Thyroid gland (tissue), 4 donors: Measurements from ENCODE around the gene PNPLA2. TPM values are rescaled to one million over a fixed set of nuclear protein-coding genes. Genes with fewer than 3 reads are reported as not detected.

Experiments used
- DNase-seq, 2 donors: peaks; one replicate each; pipeline ENCODE4 v3.0.0-alpha.2; 2019
- H3K27ac ChIP-seq, 3 donors: fragments of 200-600 bp; sonication (generic); 1 replicate in 2 of 3; 2 replicates in 1 of 3; pipeline ENCODE4 v1.5.1; 2016 to 2019; ENCODE audit warnings: mild to moderate bottlenecking in 1 of 3, moderate library complexity in 1 of 3
- H3K27me3 ChIP-seq: fragments of 200-600 bp; sonication (generic); one replicate; pipeline ENCODE4 v1.5.1; 2019
- H3K36me3 ChIP-seq, 2 donors: fragments of 200-600 bp; sonication (generic); one replicate each; pipeline ENCODE4 v1.5.1; 2016 to 2019
- H3K4me1 ChIP-seq, 2 donors: fragments of 200-600 bp; sonication (generic); one replicate each; pipeline ENCODE4 v1.5.1; 2017 to 2019
- H3K4me3 ChIP-seq, 3 donors: fragments of 200-600 bp; sonication (generic); replicated peaks in 1 of 3; 1 replicate in 2 of 3; 2 replicates in 1 of 3; pipeline ENCODE4 v1.5.1; 2016; ENCODE audit warnings: mild to moderate bottlenecking in 1 of 3
- H3K9me3 ChIP-seq: fragments of 200-600 bp; sonication (generic); one replicate; pipeline ENCODE4 v1.5.1; 2017
- CTCF ChIP-seq, 6 experiments: fragments of 200-600 bp in 3 of 6; fragments of 450-650 bp in 3 of 6; sonication (generic) in 3 of 6; IDR thresholded peaks; one replicate each; pipeline ENCODE4 v1.5.1; 2016 to 2019; ENCODE audit warnings: antibody characterized with exemption in 6 of 6, mild to moderate bottlenecking in 2 of 6, inconsistent platforms in 1 of 6, moderate library complexity in 1 of 6
- POLR2A ChIP-seq, 2 donors: fragments of 450-650 bp; IDR thresholded peaks; one replicate each; pipeline ENCODE4 v1.6.1; 2017; ENCODE audit warnings: antibody characterized with exemption in 2 of 2, mild to moderate bottlenecking in 2 of 2, moderate library complexity in 1 of 2
- WGBS, 2 donors: methylation state at CpG; one replicate each; pipeline ENCODE4 v1.1.5; 2017; 5-methylcytosine and 5-hydroxymethylcytosine counted together
- intact Hi-C: fragments of 100-400 bp; cut with DNase I; formaldehyde crosslinking; loops from one replicate; pipeline ENCODE4 v1.15.1; 2023
- total RNA-seq, 4 donors: library from RNA; depleted of rRNA; stranded (reverse); fragments of >200 nt; gene quantifications; one replicate each; pipeline ENCODE4 v1.2.3, GENCODE V29; 2016

The PNPLA2 gene
- total RNA-seq, 4 donors from 2014 or later, result 35.8 to 95.0 (median 57.6) TPM

GRCh38 chr11:831118-831864, 12.6 kb downstream of the PNPLA2 start:
- no peak overlapping the region for H3K27ac ChIP-seq
- H3K9me3 ChIP-seq, result no peaks in the 10 kb centered on the region
- H3K4me1 ChIP-seq, result peaks cover 67 to 77% of the 10 kb centered on the region in 2 donors
- peak overlapping the region in 1 of 3 donors; percentile 23 for H3K4me3 ChIP-seq
- DNase-seq, result no peak
- TF ChIP-seq POLR2A (IDR thresholded peaks at IDR 0.05) (no peak), CTCF (IDR thresholded peaks at IDR 0.05) (no peak)
- no peaks in the 10 kb centered on the region for H3K27me3 ChIP-seq
- peaks cover 2 to 3% of the 10 kb centered on the region in 2 donors for H3K36me3 ChIP-seq
- 71 to 74% methylated on average over 19 of the region's 31 CpGs for WGBS, 2 donors
- intact Hi-C loops, result no loop called here

- H3K4me3 ChIP-seq, result peak overlapping the region in 1 of 3 donors; percentile 67
- 73 to 79% methylated on average over 8 to 23 of the region's 23 CpGs for WGBS, 2 donors
- peak overlapping the region in 1 of 3 donors; percentile 56 for H3K27ac ChIP-seq
- no peak for DNase-seq
- no peaks in the 10 kb centered on the region for H3K27me3 ChIP-seq
- intact Hi-C loops, result no loop called here
- peaks cover 60 to 70% of the 10 kb centered on the region in 2 donors for H3K4me1 ChIP-seq
- peaks cover 10 to 11% of the 10 kb centered on the region in 2 donors for H3K36me3 ChIP-seq
- H3K9me3 ChIP-seq, result no peaks in the 10 kb centered on the region
- TF ChIP-seq CTCF (IDR thresholded peaks at IDR 0.05), result no peak
- no peak for TF ChIP-seq POLR2A (IDR thresholded peaks at IDR 0.05)
Observed at GRCh38 chr11:831961-832528, 13.3 kb downstream of the PNPLA2 start.

GRCh38 chr11:832529-833113, 13.9 kb downstream of the PNPLA2 start, which contains the start of gene CD151:
Gene CD151 (plus strand): TSS chr11:832952. CDS start chr11:836070, 3,118 bp downstream.
- intact Hi-C loops, result no loop called here
- Histone ChIP-seq H3K4me3 (peak within 1 kb of the TSS; percentile 60 to 77 (median 67)), H3K4me1 (peaks cover 56 to 65% of the 10 kb centered on the region in 2 donors), H3K36me3 (peaks cover 15 to 16% of the 10 kb centered on the region in 2 donors), H3K9me3 (no peaks in the 10 kb centered on the region), H3K27ac (peak within 1 kb of the TSS; percentile 50 to 79 (median 74)), H3K27me3 (no peaks in the 10 kb centered on the region)
- peak; percentile 53 to 71 for DNase-seq
- 9% methylated on average over 16 of the region's 67 CpGs; no CpG with 5 or more reads in 1 of the 2 donors for WGBS, 2 donors
- TF ChIP-seq POLR2A (IDR thresholded peaks at IDR 0.05), result no peak
- TF ChIP-seq CTCF (IDR thresholded peaks at IDR 0.05), result peak in 1 of 6 experiments; percentile 22

GRCh38 chr11:833114-833791, 14.5 kb downstream of the PNPLA2 start:
- peak; percentile 59 to 60 for DNase-seq
- peak in 1 of 6 experiments; percentile 4 for TF ChIP-seq CTCF (IDR thresholded peaks at IDR 0.05)
- peak; percentile 25 to 51 for TF ChIP-seq POLR2A (IDR thresholded peaks at IDR 0.05)
- H3K9me3 ChIP-seq, result no peaks in the 10 kb centered on the region
- peak overlapping the region; percentile 50 to 79 (median 74) for H3K27ac ChIP-seq
- peaks cover 16 to 21% of the 10 kb centered on the region in 2 donors for H3K36me3 ChIP-seq
- WGBS, 2 donors, result 0 to 2% methylated on average over 11 to 25 of the region's 55 CpGs
- intact Hi-C loops, result no loop called here
- H3K27me3 ChIP-seq, result no peaks in the 10 kb centered on the region
- H3K4me1 ChIP-seq, result peaks cover 52 to 58% of the 10 kb centered on the region in 2 donors
- peak overlapping the region; percentile 60 to 77 (median 67) for H3K4me3 ChIP-seq
